Measurements from ENCODE around the gene HNF1A. TPM values are rescaled to one million over a fixed set of nuclear protein-coding genes. Genes with fewer than 3 reads are reported as not detected.

HNF1A gene
- total and polyA plus RNA-seq, 2 donors (not counting 1 experiment from before 2014, with no cell fraction given): not detected

DNA sequence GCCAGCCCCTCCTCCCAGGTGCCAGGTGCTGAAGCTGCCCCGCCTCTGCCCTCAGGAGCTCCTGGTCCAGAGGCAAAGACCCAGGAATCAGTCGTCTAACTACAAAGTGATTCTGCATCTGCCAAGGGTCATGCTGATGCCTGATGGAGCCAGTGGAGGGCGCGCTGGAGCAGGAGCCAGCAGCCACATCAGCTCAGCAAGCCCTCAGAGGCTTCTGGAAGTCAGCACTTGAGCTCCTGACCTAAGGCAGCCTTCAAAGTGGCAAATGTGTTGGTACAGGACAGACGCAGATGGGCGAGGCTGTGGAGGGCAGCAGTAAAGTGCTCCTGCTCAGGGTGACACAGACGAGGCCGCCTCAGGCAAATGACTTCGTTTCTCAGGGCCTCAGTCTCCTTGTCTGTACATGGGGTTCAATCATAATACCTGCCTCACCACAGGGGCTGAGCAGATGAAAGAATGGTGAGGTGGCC lies 27.0 kb downstream of the HNF1A start:
- no peaks in the 10 kb centered on the region for H4K20me1 ChIP-seq (ENCODE audit: control insufficient read depth, extremely low read depth, insufficient read depth, low read length)
- TF ChIP-seq, protein P1, sequence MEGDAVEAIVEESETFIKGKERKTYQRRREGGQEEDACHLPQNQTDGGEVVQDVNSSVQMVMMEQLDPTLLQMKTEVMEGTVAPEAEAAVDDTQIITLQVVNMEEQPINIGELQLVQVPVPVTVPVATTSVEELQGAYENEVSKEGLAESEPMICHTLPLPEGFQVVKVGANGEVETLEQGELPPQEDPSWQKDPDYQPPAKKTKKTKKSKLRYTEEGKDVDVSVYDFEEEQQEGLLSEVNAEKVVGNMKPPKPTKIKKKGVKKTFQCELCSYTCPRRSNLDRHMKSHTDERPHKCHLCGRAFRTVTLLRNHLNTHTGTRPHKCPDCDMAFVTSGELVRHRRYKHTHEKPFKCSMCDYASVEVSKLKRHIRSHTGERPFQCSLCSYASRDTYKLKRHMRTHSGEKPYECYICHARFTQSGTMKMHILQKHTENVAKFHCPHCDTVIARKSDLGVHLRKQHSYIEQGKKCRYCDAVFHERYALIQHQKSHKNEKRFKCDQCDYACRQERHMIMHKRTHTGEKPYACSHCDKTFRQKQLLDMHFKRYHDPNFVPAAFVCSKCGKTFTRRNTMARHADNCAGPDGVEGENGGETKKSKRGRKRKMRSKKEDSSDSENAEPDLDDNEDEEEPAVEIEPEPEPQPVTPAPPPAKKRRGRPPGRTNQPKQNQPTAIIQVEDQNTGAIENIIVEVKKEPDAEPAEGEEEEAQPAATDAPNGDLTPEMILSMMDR (conservative IDR thresholded peaks at IDR 0.05 in 1 of 2, IDR thresholded peaks at IDR 0.05 in 1 of 2; ENCODE audit: low read depth in 1 of 2, low read length in 2 of 2): peak; percentile 59 to 77
- TF ChIP-seq EZH2 (IDR thresholded peaks at IDR 0.05; ENCODE audit: low read length, missing control alignments): no peak
- no peak overlapping the region for H3K9ac ChIP-seq (ENCODE audit: insufficient read depth, low read length)
- no peaks in the 10 kb centered on the region for H3K27me3 ChIP-seq (ENCODE audit: control insufficient read depth, insufficient read depth, low read length)
- peak; percentile 21 to 40 for DNase-seq (ENCODE audit: low read depth in 2 of 2)
- no peaks in the 10 kb centered on the region for H3K9me3 ChIP-seq (ENCODE audit: control insufficient read depth, insufficient read depth, low read depth, low read length)
- no peaks in the 10 kb centered on the region for H3K79me2 ChIP-seq (ENCODE audit: control insufficient read depth, insufficient read depth, low read length)
- H3K27ac ChIP-seq (ENCODE audit: insufficient read depth, low read length): no peak overlapping the region
- no peak overlapping the region for H3K4me2 ChIP-seq (ENCODE audit: extremely low read depth, insufficient read depth, low read length)
- H2AFZ ChIP-seq (ENCODE audit: low read length): no peak overlapping the region
- H3K36me3 ChIP-seq (ENCODE audit: control insufficient read depth, insufficient read depth, low read length): peaks cover 8% of the 10 kb centered on the region
- no peaks in the 10 kb centered on the region for H3K4me1 ChIP-seq (ENCODE audit: control insufficient read depth, extremely low read depth, insufficient read depth, low read length)
- H3K4me3 ChIP-seq (replicated peaks in 1 of 4; ENCODE audit: control extremely low read depth in 1 of 4, insufficient read depth in 1 of 4, low read depth in 3 of 4, low read length in 4 of 4): no peak overlapping the region

DNA sequence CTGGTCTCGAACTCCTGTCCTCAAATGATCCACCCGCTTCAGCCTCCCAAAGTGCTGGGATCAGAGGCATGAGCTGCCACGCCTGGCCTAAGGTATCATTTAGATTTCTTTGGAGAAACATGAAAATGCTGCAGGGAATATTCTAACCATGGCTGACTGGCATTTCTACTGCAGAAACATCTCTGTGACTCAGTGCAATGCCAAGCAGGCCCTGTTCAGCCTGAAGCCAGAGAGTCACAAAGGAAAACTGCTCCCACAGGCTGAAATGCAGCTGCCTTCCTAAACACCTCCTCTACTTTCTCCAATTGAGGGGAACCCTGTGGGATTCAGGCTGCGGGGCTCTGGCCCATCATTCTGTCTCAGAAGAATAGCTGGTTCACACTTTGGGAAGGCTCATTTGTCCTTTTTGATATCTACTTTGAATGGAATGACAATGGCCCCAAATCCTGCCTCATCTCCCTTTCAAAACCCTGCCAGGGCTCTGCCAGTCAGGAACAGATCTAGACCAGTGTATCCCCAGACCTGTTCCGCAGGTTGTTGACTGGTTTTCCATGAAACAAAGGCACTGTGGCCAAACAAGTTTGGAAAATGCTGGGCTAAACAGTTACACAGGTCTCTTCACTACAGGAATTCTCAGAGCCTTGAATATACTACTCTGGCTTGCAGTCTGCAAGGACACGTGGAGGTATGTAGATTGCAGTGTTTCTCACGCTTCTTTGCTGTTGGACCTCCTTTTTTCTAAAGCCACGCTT lies 30.2 kb downstream of the HNF1A start:
- Histone ChIP-seq H3K4me2 (ENCODE audit: extremely low read depth, insufficient read depth, low read length) (no peak overlapping the region), H3K36me3 (ENCODE audit: control insufficient read depth, insufficient read depth, low read length) (peaks cover 14% of the 10 kb centered on the region), H3K79me2 (ENCODE audit: control insufficient read depth, insufficient read depth, low read length) (no peaks in the 10 kb centered on the region), H3K9me3 (ENCODE audit: control insufficient read depth, insufficient read depth, low read depth, low read length) (no peaks in the 10 kb centered on the region), H3K4me1 (ENCODE audit: control insufficient read depth, extremely low read depth, insufficient read depth, low read length) (no peaks in the 10 kb centered on the region), H4K20me1 (ENCODE audit: control insufficient read depth, extremely low read depth, insufficient read depth, low read length) (no peaks in the 10 kb centered on the region), H3K27ac (ENCODE audit: insufficient read depth, low read length) (no peak overlapping the region), H3K27me3 (ENCODE audit: control insufficient read depth, insufficient read depth, low read length) (no peaks in the 10 kb centered on the region), H2AFZ (ENCODE audit: low read length) (no peak overlapping the region), H3K4me3 (replicated peaks in 1 of 4; ENCODE audit: control extremely low read depth in 1 of 4, insufficient read depth in 1 of 4, low read depth in 3 of 4, low read length in 4 of 4) (no peak overlapping the region), H3K9ac (ENCODE audit: insufficient read depth, low read length) (no peak overlapping the region)
- TF ChIP-seq EZH2 (IDR thresholded peaks at IDR 0.05; ENCODE audit: low read length, missing control alignments): no peak
- TF ChIP-seq, protein P1 (conservative IDR thresholded peaks at IDR 0.05 in 1 of 2, IDR thresholded peaks at IDR 0.05 in 1 of 2; ENCODE audit: low read depth in 1 of 2, low read length in 2 of 2): no peak
- no peak for DNase-seq (ENCODE audit: low read depth in 2 of 2)

DNA sequence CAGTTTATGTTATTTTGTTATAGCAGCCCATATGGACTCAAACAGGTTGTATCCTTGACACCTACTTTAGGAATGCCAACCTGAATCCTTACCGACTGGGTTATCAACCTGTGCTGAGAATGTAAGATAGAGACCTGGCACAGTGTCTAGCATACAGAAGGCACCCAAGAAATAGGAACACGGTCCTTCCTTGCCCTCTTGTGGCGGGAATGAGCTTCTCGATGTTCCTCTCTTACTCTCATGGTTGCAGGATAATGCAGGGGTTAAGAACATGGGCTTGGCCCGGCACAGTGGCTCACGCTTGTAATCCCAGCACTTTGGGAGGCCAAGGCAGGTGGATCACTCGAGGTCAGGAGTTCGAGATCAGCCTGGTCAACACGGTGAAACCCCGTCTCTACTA lies 31.4 kb downstream of the HNF1A start:
- H3K4me3 ChIP-seq (replicated peaks in 1 of 4; ENCODE audit: control extremely low read depth in 1 of 4, insufficient read depth in 1 of 4, low read depth in 3 of 4, low read length in 4 of 4): no peak overlapping the region
- no peaks in the 10 kb centered on the region for H4K20me1 ChIP-seq (ENCODE audit: control insufficient read depth, extremely low read depth, insufficient read depth, low read length)
- no peaks in the 10 kb centered on the region for H3K79me2 ChIP-seq (ENCODE audit: control insufficient read depth, insufficient read depth, low read length)
- DNase-seq (ENCODE audit: low read depth in 2 of 2): peak; percentile 28 to 54
- H3K27me3 ChIP-seq (ENCODE audit: control insufficient read depth, insufficient read depth, low read length): no peaks in the 10 kb centered on the region
- TF ChIP-seq EZH2 (IDR thresholded peaks at IDR 0.05; ENCODE audit: low read length, missing control alignments): no peak
- TF ChIP-seq, protein P1 (conservative IDR thresholded peaks at IDR 0.05 in 1 of 2, IDR thresholded peaks at IDR 0.05 in 1 of 2; ENCODE audit: low read depth in 1 of 2, low read length in 2 of 2): peak; percentile 43 to 66
- peaks cover 12% of the 10 kb centered on the region for H3K36me3 ChIP-seq (ENCODE audit: control insufficient read depth, insufficient read depth, low read length)
- no peaks in the 10 kb centered on the region for H3K4me1 ChIP-seq (ENCODE audit: control insufficient read depth, extremely low read depth, insufficient read depth, low read length)
- no peak overlapping the region for H3K9ac ChIP-seq (ENCODE audit: insufficient read depth, low read length)
- no peak overlapping the region for H3K27ac ChIP-seq (ENCODE audit: insufficient read depth, low read length)
- H3K9me3 ChIP-seq (ENCODE audit: control insufficient read depth, insufficient read depth, low read depth, low read length): no peaks in the 10 kb centered on the region
- no peak overlapping the region for H2AFZ ChIP-seq (ENCODE audit: low read length)
- H3K4me2 ChIP-seq (ENCODE audit: extremely low read depth, insufficient read depth, low read length): no peak overlapping the region

All from fibroblast of lung (primary cell).